Stimulated activated CD4-positive, alpha-beta T cell treated with anti-CD3 and anti-CD28 coated beads, Interleukin-2, amount 100 ng/mL, for 4 hours (primary cell): ENCODE measurements around the gene IPP.
"Not testable (repeated sequence)": the region's sequence is repeated elsewhere in the genome, so short reads cannot be mapped to it uniquely, and the experiment has no call there.

ENCODE experiments used
- DNase-seq: peaks from one replicate; pipeline ENCODE4 v3.0.0-alpha.2; 2020; ENCODE audit warnings: low read depth

IPP gene

DNA sequence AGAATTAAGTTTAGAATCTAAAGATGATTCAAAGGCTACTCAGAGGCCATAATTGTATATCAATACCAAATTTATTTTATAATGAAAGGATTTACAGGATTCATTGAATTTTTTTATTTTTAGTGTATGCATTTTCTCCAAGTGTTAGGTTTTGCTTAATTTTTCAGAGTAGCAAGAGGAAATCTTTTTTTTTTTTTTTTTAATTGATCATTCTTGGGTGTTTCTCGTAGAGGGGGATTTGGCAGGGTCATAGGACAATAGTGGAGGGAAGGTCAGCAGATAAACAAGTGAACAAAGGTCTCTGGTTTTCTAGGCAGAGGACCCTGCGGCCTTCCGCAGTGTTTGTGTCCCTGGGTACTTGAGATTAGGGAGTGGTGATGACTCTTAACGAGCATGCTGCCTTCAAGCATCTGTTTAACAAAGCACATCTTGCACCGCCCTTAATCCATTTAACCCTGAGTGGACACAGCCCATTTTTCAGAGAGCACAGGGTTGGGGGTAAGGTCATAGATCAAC lies 10.8 kb downstream of the IPP start:
- DNase-seq = not testable (repeated sequence)

- no peak for DNase-seq
These were observed 11.3 kb downstream of the IPP start for GRCh38 chr1:45739137-45739536.

GRCh38 chr1:45730780-45731319 lies 19.6 kb downstream of the IPP start:
- DNase-seq = no peak

DNA sequence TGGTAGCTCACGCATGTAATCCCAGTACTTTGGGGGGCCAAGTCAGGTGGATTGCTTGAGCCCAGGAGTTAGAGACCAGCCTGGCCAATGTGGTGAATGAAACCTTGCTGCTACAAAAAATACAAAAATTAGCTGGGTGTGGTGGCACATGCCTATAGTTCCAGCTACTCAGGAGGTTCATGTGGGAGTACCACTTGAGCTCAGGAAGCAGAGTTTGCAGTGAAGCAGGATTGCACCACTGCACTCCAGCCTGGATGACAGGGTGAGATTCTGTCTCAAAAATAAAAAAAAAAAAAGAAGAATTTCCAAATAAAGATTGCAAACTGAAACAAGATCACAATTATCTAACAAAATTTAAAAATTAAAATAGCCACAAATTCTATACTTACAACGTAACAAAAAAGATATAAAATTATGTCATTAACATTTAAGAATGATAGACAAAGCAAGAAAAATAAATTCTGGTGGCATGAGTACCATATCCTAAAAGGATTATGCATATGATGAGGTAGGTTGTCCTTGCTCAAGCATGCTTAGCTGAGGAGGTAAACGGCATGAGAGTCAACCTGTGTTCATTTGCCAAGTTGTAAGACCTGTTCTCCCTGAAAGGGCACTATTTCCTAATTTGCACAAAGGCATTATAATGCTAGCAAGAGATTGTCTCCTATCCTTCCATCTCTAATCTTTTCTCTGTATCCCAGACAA lies 20.2 kb downstream of the IPP start:
- DNase-seq = no peak

- not testable (repeated sequence) for DNase-seq
These were observed 24.4 kb downstream of the IPP start for GRCh38 chr1:45726007-45726406.

- DNase-seq = no peak
These were observed 27.1 kb downstream of the IPP start for GRCh38 chr1:45723248-45723930.

GRCh38 chr1:45722809-45723208 lies 27.6 kb downstream of the IPP start:
- DNase-seq = no peak

DNA sequence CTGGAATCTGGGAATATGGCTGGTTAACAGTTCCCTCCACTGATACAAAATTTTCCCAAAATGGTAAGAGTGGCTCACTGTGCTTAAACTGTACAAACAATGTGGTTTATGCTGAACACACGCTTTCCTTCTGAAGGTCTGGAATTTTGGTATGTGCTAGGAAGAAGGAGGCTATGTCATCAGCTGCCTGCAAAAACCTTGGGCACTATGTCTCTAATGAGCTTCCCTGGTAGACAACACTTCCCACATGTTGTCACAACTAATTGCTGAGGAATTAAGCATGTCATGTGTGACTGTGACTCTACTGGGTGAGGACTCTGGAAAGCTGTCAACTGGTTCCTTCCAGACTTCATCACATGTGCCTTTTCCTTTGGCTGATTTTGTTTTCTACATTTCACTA lies 29.2 kb downstream of the IPP start:
- no peak for DNase-seq

GRCh38 chr1:45718289-45718688 lies 32.2 kb downstream of the IPP start:
- no peak for DNase-seq

DNA sequence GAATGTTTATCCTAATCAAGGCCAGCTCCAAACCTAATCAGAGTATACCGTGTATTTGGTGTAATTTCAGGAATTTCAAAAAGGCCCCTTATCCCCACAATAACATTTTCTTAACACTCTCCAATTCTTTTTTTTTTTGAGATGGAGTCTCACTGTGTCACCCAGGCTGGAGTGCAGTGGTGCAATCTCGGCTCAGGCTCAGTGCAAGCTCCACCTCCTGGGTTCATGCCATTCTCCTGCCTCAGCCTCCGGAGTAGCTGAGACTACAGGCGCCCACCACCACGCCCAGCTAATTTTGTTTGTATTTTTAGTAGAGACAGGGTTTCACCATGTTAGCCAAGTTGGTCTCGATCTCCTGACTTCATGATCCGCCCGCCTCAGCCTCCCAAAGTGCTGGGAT lies 33.1 kb downstream of the IPP start:
- not testable (repeated sequence) for DNase-seq

- DNase-seq = no peak
These were observed 33.8 kb downstream of the IPP start for GRCh38 chr1:45716700-45717099.

GRCh38 chr1:45713711-45714110 lies 36.7 kb downstream of the IPP start:
- DNase-seq = no peak

GRCh38 chr1:45704637-45705036 lies 45.8 kb downstream of the IPP start:
- no peak for DNase-seq

GRCh38 chr1:45694823-45695222 lies 55.6 kb downstream of the IPP start:
- no peak for DNase-seq

DNA sequence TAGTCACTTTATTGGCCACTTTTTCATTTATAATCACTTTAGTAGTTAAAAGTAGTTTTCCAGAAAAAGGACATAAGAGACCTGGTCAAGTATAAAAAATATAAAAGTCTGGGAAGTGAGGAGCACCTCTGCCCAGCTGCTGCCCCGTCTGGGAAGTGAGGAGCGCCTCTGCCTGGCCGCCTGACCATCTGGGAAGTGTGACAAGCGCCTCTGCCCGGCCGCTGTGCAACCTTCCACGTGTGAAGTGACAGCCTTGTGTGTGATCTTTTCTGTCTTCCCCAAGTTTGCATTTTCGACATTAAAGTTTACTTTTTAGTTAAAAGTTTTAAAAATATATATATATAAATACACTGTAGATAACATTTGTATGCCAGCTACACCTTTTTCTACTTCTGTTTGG lies 56.6 kb downstream of the IPP start:
- DNase-seq = not testable (repeated sequence)

DNA sequence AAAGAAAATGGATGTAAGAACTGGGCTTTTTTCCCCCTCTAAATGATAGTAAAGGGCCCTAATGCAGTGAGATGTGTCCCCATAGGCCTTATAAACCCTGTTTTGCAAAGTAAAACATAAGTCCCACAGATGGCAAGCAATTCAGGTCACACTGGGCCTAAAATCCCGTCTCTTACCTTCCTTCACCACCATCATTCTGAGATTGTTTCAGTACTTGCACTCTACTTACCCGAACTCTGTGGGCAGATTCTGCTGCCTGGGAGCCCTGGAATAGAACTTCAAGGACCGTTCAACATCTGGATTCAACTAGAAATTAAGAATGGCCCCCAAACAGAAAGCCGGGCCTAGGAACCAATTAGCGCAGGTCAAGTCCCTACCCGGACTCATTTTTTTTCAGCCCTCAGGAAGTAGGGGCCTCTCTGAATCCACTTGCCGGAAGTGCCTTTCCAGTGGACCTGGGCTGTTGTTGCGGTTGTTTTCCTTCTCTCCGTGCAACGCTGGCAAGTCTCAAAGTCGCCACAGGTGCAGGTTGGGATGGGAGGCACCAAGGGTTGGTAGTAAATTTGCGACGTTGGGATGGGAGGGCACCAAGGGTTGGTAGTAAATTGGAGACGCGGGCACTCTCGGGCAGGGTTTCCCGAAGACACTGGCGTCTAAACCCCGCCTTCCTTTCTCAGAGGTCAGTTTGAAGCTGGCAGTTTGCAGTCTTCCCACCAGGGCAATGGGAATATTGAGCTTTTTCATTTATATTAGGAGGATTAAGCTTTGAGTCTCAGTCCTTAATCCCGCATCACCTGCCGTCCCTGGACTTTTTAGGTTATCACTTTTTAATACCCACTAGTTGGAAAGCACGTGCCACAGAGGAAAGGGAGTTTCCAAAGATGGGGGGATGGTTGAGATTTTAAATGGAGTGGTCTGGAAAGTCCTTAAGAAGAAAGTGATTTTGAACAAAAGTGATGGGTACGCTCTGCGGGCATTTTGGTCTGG lies 62.4 kb downstream of the IPP start, which contains the start of gene TMEM69:
Gene TMEM69, plus strand, starts transcription at position 428 of the 987 bp plus-strand sequence. CDS start 2,888 bp downstream, outside the sequence.
- peak; percentile 63 for DNase-seq

- peak; percentile 97 for DNase-seq
These were observed 63.3 kb downstream of the IPP start for GRCh38 chr1:45687014-45687753.

GRCh38 chr1:45686288-45687013 lies 64.0 kb downstream of the IPP start, which contains the start of gene GPBP1L1:
GPBP1L1 (minus strand) TSS chr1:45686533; CDS start chr1:45659087, 27,446 bp downstream.
- peak; percentile 97 for DNase-seq

GRCh38 chr1:45686015-45686287 lies 64.5 kb downstream of the IPP start:
- DNase-seq = peak; percentile 41

DNA sequence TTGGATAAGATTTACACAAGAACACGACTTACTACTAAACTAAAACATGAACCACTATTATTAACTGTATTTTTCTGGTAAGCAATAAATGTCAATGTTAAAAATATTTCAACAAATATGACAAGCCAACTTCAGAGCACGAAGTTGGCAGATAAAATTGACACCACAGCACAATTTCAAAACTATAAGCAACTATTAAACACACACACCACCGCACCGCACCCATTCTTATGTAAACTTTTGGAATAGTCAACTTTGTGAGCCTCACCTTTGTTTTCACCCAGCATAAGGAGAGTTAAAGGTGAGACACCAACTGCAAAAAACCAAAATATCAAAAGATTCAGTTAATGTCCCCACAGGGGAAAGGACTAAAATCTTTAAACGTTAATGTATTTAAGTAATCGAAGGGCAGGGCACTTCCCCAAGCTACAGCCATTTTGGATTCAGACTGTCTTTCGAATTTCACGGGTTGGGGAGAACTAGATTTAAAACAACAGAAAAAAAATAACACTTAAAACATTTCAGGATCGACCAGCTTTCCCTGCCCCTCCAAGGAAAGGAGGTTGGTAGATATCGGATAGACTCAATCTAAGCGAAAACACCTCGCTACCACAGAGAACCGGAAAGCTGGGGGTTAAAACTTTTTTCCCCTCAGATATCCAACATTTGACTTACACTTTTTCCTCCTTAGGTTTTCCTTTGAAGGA lies 65.0 kb downstream of the IPP start:
- DNase-seq = no peak
